ENCODE measurements around the gene KRI1.

DNA sequence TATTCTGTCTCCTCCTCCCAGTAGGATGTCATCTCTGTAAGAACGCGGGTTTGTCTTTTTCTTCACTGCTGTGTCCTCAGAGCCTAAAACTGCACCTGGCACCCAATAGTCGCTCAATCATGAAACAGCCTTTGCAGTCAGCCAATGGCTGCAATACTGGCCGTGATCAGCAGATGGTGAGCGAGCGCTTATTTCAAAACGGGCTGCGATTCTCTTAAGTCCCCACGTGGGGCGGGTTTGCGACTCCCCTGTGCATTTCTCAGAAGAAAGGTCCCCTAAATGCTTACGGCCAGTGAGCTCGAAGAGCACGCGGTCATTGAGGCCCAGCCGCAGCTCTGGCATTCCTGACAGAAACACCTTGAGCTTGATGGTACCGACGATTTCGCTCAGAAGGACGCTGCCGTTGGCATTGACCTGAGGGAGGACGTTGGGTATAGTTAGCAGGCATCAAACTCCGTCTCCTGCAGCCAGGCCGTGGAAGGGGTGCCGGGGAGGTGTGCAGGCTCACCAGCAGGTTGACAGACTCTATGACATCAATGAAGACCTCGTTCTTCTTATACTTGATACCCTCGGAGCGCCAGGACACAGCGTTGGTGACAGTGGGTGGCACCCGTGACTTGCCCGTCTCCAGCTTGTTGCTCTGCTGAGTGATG is 15.3 kb upstream of the KRI1 start:
- peak in 1 of 2 donors; percentile 67 for TF ChIP-seq POLR2AphosphoS5 (IDR thresholded peaks at IDR 0.05)
- TF ChIP-seq POLR2A (IDR thresholded peaks at IDR 0.05; ENCODE audit: low read depth): no peak

Measured in esophagus muscularis mucosa (tissue), 2 donors.